NCI-H748 (cell line): ENCODE data around the gene LMBRD2.

Source experiments
- DNase-seq: peaks from one replicate; lab custom pipeline; 2025; ENCODE audit not compliant: unreplicated experiment; lab: John Stamatoyannopoulos, UW

Gene LMBRD2

DNA sequence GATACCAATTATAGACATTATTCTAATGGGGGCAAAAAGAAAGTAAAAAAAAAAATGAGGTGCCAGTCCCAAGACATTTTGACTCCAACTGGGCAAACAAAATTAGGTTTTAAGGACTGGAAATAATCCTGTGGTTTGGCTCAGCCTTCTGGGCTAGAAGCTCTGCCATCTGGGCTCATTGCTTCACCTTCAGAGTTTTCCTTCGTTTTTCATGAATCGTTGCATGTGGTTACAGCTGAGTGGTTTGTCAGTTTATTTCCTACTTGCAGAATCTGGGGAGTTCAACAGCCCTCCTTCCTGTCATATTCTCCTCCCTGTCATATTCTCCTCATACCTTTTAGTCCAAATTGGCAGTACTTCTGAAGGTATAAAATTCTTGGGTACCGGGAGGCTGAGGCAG is 97.0 kb downstream of the LMBRD2 start:
- no peak for DNase-seq

DNA sequence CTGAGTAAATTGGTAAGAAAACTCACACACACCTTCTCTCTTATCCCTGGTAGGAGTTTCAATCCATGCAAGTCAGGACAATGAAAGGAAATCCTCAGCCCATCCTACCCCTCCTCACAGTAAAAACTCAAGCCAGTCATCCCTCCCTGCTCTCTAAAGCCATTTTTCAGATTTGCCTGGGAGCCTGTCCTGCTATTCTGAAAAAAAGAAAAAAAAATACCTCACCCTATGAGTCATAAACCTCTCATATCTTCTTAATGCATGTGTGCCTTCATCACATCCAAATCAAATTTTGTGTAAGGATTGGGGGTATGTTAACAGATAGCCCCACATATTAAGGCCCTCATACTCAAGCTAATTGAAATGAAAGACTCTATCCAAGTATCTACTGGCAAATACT is 99.1 kb downstream of the LMBRD2 start:
- no peak for DNase-seq

- no peak for DNase-seq
Measured at GRCh38 chr5:36049949-36050348, 101.7 kb downstream of the LMBRD2 start.
